ENCODE measurements around the gene TRIM9. TPM values are rescaled to one million over a fixed set of nuclear protein-coding genes. Genes with fewer than 3 reads are reported as not detected.

TRIM9 gene
- total RNA-seq, 2 experiments from 2014 or later: 0.19 to 0.45 TPM

DNA sequence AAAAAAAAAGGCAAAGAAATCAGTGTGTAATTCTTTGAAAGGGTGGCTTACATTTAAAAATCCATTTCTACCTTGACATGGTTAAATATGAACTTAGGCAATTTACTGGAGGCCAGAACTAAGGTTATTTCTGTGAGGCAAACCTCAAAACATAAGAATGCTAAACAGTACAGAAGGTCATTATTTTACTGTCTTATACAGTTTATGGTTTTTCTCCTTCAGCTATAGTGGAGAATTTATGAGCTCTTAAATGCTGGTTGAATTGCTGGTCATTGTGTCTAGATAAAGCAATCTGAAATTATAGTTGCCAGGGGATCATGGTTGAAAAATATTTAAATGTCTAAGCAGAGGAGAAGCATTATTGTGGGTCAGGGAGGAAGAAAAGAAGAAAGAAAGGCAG, 70.5 kb downstream of the TRIM9 start:
- H3K4me1 ChIP-seq (ENCODE audit: insufficient read depth, low read length): no peaks in the 10 kb centered on the region
- no peak for ATAC-seq (ENCODE audit: poor library complexity)
- ChIA-PET POLR2A (no interaction called here), CTCF (no interaction called here)
- no peaks in the 10 kb centered on the region for H3K27me3 Mint-ChIP-seq
- H3K9me3 Mint-ChIP-seq: no peaks in the 10 kb centered on the region
- TF ChIP-seq, protein P1, sequence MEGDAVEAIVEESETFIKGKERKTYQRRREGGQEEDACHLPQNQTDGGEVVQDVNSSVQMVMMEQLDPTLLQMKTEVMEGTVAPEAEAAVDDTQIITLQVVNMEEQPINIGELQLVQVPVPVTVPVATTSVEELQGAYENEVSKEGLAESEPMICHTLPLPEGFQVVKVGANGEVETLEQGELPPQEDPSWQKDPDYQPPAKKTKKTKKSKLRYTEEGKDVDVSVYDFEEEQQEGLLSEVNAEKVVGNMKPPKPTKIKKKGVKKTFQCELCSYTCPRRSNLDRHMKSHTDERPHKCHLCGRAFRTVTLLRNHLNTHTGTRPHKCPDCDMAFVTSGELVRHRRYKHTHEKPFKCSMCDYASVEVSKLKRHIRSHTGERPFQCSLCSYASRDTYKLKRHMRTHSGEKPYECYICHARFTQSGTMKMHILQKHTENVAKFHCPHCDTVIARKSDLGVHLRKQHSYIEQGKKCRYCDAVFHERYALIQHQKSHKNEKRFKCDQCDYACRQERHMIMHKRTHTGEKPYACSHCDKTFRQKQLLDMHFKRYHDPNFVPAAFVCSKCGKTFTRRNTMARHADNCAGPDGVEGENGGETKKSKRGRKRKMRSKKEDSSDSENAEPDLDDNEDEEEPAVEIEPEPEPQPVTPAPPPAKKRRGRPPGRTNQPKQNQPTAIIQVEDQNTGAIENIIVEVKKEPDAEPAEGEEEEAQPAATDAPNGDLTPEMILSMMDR (IDR thresholded peaks at IDR 0.05): no peak
- H3K4me3 Mint-ChIP-seq: no peak overlapping the region
- no peaks in the 10 kb centered on the region for H3K36me3 ChIP-seq (ENCODE audit: insufficient read depth, low read length)
- H3K27ac Mint-ChIP-seq: no peak overlapping the region
- H3K4me3 ChIP-seq (ENCODE audit: low read length): no peak overlapping the region
- no peaks in the 10 kb centered on the region for H3K36me3 Mint-ChIP-seq (ENCODE audit: low read depth)
- intact Hi-C loops (cut with DNase I, micrococcal nuclease): no loop called here
- DNase-seq: no peak
- H3K27me3 ChIP-seq (ENCODE audit: control insufficient read depth in 1 of 2, insufficient read depth in 2 of 2, low read length in 2 of 2): no peaks in the 10 kb centered on the region
- H3K4me1 Mint-ChIP-seq (ENCODE audit: low read depth): no peaks in the 10 kb centered on the region
- peaks cover 0 to 4% of the 10 kb centered on the region in 2 experiments for H3K9me3 ChIP-seq (ENCODE audit: control insufficient read depth in 1 of 2, insufficient read depth in 1 of 2, low read length in 2 of 2)
- no peak overlapping the region for H3K27ac ChIP-seq (ENCODE audit: low read depth in 1 of 2, low read length in 2 of 2)

DNA sequence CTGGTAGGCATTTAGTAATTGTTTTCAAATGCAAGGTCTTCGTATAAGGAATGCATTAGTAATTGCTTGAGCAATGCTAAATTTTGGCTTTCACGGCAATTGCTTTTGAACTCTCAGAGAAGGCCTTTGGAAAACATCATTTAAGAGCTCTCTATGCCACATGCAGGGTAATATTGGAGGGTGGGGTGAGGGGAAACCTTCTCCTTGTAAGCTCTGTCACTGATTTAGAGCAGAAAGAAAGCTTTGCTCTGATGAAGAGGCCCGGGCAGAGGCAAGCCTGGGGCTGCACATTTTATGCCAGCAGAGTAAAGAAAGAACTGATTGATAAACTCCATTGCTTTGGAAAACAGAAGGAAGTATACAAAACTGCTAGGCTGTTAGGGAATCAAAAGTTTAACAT, 70.9 kb downstream of the TRIM9 start:
- no peak overlapping the region for H3K27ac ChIP-seq (ENCODE audit: low read depth in 1 of 2, low read length in 2 of 2)
- DNase-seq (no peak), ATAC-seq (ENCODE audit: poor library complexity) (no peak)
- no peak overlapping the region for H3K27ac Mint-ChIP-seq
- CTCF ChIA-PET: no interaction called here
- no peaks in the 10 kb centered on the region for H3K4me1 ChIP-seq (ENCODE audit: insufficient read depth, low read length)
- no peaks in the 10 kb centered on the region for H3K27me3 ChIP-seq (ENCODE audit: control insufficient read depth in 1 of 2, insufficient read depth in 2 of 2, low read length in 2 of 2)
- no peaks in the 10 kb centered on the region for H3K36me3 ChIP-seq (ENCODE audit: insufficient read depth, low read length)
- POLR2A ChIA-PET: no interaction called here
- H3K4me3 Mint-ChIP-seq: no peak overlapping the region
- H3K36me3 Mint-ChIP-seq (ENCODE audit: low read depth): no peaks in the 10 kb centered on the region
- H3K9me3 Mint-ChIP-seq: no peaks in the 10 kb centered on the region
- TF ChIP-seq, protein P1 (IDR thresholded peaks at IDR 0.05): no peak
- intact Hi-C loops (cut with DNase I, micrococcal nuclease): no loop called here
- H3K4me1 Mint-ChIP-seq (ENCODE audit: low read depth): no peaks in the 10 kb centered on the region
- H3K4me3 ChIP-seq (ENCODE audit: low read length): no peak overlapping the region
- H3K27me3 Mint-ChIP-seq: no peaks in the 10 kb centered on the region
- peaks cover 0 to 4% of the 10 kb centered on the region in 2 experiments for H3K9me3 ChIP-seq (ENCODE audit: control insufficient read depth in 1 of 2, insufficient read depth in 1 of 2, low read length in 2 of 2)

DNA sequence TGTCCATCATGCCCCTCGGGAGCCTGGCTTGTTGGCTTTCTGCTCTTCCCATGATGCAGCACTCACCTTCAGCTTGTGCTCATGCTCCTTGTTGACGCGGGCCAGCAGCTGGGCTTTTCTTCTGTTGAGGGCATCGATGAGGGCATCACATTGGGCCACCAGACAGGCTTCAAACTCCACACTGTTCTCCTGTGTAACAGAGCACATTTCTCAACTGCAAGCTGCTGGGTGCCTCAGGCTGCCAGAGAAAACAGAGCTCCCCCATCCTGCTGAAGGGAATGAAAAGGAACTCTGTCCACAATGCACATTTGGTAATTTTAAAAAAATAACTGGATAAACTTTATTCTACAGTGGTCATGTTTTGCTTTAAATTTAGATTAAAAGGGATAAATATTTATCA, 72.1 kb downstream of the TRIM9 start:
- CTCF ChIA-PET: interaction anchor here (1.0 kb wide), 1 partner anchor 23 kb away, joined by 3 read pairs; no protein-coding TSS in a partner anchor
- DNase-seq (no peak), ATAC-seq (ENCODE audit: poor library complexity) (no peak)
- Histone ChIP-seq H3K4me3 (ENCODE audit: low read length) (no peak overlapping the region), H3K27me3 (ENCODE audit: control insufficient read depth in 1 of 2, insufficient read depth in 2 of 2, low read length in 2 of 2) (no peaks in the 10 kb centered on the region), H3K9me3 (ENCODE audit: control insufficient read depth in 1 of 2, insufficient read depth in 1 of 2, low read length in 2 of 2) (peaks cover 0 to 4% of the 10 kb centered on the region in 2 experiments), H3K27ac (ENCODE audit: low read depth in 1 of 2, low read length in 2 of 2) (no peak overlapping the region), H3K4me1 (ENCODE audit: insufficient read depth, low read length) (no peaks in the 10 kb centered on the region), H3K36me3 (ENCODE audit: insufficient read depth, low read length) (no peaks in the 10 kb centered on the region)
- no peaks in the 10 kb centered on the region for H3K27me3 Mint-ChIP-seq
- H3K4me1 Mint-ChIP-seq (ENCODE audit: low read depth): no peaks in the 10 kb centered on the region
- no peaks in the 10 kb centered on the region for H3K36me3 Mint-ChIP-seq (ENCODE audit: low read depth)
- no peak overlapping the region for H3K27ac Mint-ChIP-seq
- no peaks in the 10 kb centered on the region for H3K9me3 Mint-ChIP-seq
- TF ChIP-seq, protein P1 (IDR thresholded peaks at IDR 0.05): no peak
- POLR2A ChIA-PET: interaction anchor here (0.5 kb wide), 1 partner anchor 792 kb away, joined by 3 read pairs; no protein-coding TSS in a partner anchor
- no peak overlapping the region for H3K4me3 Mint-ChIP-seq
- intact Hi-C loops (cut with DNase I, micrococcal nuclease): no loop called here

Measured in CD4-positive, alpha-beta T cell (primary cell).